GM12891 (cell line): ENCODE data around the gene TPO.

Experiments used
- PAX5 ChIP-seq: IDR thresholded peaks from 2 replicates; pipeline ENCODE4 v1.6.1; 2011; ENCODE audit warnings: low read length, moderate library complexity, mild to moderate bottlenecking; ENCODE audit not compliant: insufficient read depth, severe bottlenecking
- POLR2A ChIP-seq: IDR thresholded peaks from 2 replicates; pipeline ENCODE4 v1.6.1; 2011; ENCODE audit warnings: low read depth, low read length, control low read depth
- POLR2AphosphoS5 ChIP-seq: IDR thresholded peaks from 2 replicates; pipeline ENCODE4 v1.6.1; 2011; ENCODE audit warnings: low read depth, low read length, control low read depth
- POU2F2 ChIP-seq: IDR thresholded peaks from 2 replicates; pipeline ENCODE4 v1.6.1; 2011; ENCODE audit warnings: low read depth, mild to moderate bottlenecking, control low read depth, low read length, moderate library complexity
- SPI1 ChIP-seq: IDR thresholded peaks from 2 replicates; pipeline ENCODE4 v1.6.1; 2011; ENCODE audit warnings: low read depth, low read length, control low read depth
- TAF1 ChIP-seq: IDR thresholded peaks from 2 replicates; pipeline ENCODE4 v1.6.1; 2011; ENCODE audit warnings: low read depth, low read length, control low read depth

DNA sequence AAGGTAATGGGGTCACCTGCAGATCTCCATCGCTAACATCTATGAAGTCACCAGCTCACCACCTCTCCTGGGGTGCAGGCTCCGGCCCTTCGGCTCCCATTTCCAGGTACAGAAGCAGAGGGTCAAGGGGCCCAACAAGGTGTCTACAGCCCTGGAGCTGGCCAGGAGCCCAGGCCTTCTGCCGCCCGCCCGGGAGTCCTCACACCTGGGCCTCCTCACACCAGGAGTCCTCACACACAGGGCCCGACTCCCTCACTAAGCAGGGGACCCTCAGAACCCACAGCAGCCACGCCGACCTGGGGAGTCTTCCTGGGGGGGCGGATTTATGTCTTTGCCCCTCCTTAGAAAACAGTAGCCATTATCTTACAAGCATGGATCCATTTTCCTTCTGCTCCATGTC, 43.4 kb upstream of the TPO start:
- no peak for TF ChIP-seq POLR2A
- no peak for TF ChIP-seq PAX5
- no peak for TF ChIP-seq POLR2AphosphoS5
- TF ChIP-seq SPI1, result no peak
- no peak for TF ChIP-seq POU2F2
- TF ChIP-seq TAF1, result no peak
